Activated CD8-positive, alpha-beta memory T cell treated with anti-CD3 and anti-CD28 coated beads, Interleukin-2, amount 50 U/mL, for 48 hours (primary cell): ENCODE results near the gene LMNTD2.
A peak's percentile ranks its signal among the peaks of the same experiment; 100 is the strongest.
"Not testable (repeated sequence)": the region's sequence is repeated elsewhere in the genome, so short reads cannot be mapped to it uniquely, and the experiment has no call there.

ENCODE experiments used
- DNase-seq: peaks from one replicate; pipeline ENCODE4 v3.0.0-alpha.2; 2020

The LMNTD2 gene

DNA sequence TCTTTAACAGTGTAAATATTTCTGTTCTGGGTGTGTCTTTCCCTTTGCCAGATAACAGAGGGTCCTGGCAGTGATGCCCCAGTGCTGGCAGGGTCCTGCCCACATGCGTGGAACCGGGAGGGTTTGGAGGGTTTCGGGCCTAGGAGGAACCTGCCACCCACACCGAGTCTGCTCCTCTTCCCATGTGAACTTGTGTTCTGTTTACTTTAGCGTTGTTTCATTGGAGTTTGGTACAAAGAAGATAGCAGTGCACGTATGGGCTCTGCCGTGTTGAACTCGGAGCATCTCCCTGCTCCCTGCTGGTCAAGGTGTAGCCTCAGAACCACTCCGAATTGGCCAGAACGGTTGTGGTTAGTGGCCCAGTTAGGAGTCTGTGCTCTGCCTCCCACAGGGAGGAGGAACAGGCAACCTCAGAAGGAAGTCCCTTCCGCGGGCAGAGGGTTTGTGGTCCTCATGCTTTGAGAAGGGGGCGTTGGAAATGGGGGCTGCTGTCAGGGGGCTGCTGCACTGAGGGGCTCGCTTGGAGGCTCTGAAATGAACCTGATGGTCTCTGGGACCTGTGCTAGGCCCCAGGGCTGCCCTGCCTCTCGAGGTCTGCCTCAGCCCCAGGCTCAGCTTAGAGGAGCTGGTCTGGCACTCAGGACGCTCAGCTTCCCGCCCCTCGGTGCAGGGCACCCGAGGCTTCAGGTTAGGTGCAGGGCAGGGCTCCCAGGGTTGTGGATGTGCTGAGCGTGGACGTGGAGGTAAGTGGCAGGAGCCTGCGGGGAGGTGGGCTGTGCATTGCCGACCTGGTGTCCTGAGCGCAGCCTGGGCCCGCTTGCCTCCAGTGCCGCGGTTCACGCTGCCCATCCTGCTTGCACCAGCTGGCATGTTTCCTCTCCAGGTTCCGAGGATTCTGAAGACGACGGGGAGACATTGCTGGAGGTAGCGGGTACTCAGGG is 26.1 kb upstream of the LMNTD2 start:
- no peak for DNase-seq

DNA sequence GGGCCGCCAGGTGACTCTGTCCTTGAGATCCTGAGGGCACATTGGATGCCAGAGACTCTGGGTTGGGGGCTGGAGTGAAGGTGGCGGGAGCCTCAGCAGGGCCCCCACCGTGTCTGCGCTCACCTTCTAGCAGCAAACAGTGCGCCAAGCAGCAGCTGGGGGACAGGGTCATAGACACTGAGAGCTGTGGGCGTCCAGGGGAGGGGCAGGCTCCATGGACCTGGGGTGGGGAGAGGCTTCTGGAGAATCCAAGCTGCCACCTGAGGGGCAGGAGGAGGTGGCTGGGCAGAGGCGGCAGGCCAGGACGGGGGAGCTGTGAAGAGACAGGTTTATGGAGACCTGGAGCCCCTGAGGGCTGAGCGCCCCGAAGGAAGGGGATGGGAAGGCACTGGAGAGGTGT is 23.7 kb upstream of the LMNTD2 start:
- no peak for DNase-seq

DNA sequence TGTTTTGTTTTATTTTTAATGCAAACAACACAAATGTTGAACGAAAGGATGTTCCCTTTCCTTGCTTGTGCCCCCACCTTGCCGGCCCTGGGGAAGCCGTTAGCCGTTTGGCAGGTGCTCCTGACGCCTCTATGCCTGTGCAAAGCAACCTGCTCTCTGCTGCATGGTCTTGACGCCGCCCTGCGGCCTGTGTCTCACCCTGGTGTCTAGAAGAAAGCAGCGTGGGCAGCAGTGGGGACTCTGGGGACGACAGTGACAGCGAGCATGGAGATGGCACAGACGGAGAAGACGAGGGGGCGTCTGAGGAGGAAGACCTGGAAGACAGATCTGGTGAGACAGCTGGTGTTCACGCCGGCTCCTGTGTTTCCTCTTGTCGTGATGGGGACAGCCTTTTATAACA is 21.2 kb upstream of the LMNTD2 start:
- no peak for DNase-seq

DNA sequence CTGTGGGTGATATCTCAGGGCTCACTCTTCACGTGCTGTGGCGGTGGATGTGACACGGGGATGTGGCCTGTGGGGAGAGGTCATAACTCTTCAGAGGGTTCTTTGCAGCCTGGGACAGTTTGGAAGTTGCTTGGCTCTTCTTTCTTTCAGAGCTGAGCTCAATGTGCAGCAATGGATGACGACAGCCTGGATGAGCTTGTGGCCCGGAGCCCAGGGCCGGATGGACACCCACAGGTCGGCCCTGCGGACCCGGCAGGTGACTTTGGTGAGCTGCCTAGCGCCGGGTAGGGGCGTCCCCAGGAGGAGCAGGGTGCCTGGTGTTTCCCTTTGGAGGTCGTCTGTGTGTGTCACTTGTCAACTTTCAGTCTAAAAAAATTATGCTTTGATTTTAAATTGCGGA is 20.8 kb upstream of the LMNTD2 start:
- no peak for DNase-seq

DNA sequence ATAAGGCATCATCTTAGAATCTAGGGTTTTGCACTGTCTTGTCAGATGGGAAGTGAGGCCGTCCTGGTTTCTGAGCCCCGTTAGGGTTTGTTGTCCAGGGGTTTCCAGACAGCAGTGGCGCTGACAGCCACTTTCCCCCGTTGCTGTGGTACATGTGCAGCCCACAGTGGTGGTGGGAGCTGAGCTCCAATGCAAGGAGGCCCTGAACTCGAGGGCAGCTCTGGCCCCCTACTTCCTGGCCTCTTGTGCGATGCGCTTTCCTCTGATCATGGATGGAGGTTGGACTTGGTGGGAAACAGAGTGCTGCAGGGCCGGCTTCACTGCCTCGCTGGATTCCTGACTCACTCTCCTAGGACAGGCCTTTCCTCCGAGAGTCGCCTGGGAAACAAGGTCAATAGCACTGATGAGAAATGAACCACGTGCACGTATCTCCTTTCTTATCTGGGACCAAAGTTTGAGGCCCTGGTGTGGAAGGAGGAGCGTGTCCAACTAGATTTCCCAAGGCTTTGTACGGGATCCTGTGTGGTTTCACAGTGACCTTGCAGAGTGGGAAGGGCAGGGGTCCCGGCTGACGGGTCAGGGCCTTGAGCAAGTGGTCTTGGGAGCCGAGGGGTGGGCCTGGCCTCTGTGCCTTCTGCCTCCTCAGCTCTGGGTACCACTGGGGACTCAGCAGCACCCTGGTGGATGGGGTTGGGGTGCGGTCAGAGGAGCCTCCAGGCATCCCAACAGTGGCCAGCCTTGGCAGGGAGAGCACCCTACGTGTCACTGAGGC is 19.5 kb upstream of the LMNTD2 start:
- no peak for DNase-seq

DNA sequence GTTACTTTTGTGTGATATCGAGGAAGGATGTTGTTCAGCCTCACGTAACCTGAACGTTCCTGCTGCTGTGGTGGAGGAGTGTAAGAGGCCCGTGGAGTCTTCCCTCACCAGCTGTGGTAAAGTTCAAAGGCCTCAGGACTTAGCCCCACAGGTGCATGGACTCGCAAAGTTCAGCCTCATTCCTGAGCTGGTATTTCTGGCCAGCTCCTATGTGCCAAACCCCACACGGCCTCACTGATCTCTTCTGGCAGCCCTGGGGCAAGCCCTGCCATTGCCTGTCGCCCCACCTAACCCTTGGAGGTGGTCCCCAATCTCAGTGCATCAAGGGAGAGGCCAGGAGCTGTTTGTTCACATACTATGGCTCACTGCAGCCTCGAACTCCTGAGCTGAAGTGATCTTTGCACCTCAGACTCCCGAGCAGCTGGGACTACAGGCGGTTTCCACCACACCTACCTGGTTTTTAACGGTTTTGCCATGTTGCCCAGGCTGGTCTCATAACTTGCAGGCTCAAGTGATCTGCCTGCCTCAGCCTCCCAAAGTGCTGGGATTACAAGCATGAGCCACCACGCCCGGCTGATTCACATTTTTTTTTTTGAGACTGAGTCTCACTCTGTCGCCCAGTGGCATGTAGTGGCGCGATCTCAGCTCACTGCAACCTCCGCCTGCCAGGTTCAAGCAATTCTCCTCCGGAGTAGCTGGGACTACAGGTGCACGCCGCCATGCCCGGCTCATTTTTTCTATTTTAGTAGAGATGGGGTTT is 17.9 kb upstream of the LMNTD2 start:
- DNase-seq, result no peak

DNA sequence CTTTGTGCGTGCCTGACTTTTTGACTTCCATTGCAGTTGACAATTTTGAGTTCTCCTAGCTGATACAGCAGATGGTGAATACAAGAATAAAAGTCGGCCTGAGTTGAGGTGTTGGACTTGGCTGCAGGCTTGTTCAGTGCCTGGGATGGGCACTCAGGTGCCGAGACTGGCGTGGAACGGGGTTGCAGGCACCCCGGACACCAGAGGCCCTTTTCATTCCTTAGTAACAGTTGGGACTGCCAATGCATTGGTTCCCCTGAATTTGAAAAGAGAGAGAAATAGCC is 17.0 kb upstream of the LMNTD2 start:
- no peak for DNase-seq

DNA sequence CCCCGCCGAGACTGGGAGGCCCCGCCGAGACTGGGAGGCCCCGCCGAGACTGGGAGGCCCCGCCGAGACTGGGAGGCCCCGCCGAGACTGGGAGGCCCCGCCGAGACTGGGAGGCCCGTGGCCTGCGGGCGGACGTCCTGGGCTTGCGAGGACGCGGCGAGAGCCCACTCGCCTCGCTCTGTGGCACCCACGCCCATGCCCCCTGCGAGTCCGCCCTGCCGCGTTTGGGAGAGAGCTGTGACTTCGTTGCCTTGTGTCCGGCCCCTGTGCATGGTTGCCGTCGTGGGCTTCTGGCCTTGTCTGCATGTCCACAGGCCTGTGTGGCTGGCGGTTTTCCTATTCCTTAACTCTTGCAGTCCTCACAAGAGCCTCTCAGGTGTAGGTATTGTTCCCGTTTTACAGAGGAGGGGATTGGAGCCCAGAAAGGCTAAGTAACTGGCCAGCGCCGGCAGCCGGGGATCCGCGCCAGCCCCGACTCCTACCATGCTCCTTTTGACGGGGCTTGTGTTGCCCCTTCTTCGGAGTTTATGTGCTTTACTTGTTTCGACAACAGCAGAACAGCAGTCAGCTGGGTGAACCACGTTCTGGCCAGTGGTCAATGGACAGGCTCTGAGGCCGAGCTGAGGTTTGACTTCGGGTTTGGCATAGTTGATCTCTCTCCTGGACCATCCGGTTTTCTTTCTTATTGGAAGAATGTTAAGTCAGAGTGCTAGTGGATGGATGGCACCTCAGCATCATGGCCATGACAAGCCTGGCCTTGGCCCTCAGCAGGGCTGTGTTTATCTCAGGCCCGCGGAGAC is 16.5 kb upstream of the LMNTD2 start:
- no peak for DNase-seq

DNA sequence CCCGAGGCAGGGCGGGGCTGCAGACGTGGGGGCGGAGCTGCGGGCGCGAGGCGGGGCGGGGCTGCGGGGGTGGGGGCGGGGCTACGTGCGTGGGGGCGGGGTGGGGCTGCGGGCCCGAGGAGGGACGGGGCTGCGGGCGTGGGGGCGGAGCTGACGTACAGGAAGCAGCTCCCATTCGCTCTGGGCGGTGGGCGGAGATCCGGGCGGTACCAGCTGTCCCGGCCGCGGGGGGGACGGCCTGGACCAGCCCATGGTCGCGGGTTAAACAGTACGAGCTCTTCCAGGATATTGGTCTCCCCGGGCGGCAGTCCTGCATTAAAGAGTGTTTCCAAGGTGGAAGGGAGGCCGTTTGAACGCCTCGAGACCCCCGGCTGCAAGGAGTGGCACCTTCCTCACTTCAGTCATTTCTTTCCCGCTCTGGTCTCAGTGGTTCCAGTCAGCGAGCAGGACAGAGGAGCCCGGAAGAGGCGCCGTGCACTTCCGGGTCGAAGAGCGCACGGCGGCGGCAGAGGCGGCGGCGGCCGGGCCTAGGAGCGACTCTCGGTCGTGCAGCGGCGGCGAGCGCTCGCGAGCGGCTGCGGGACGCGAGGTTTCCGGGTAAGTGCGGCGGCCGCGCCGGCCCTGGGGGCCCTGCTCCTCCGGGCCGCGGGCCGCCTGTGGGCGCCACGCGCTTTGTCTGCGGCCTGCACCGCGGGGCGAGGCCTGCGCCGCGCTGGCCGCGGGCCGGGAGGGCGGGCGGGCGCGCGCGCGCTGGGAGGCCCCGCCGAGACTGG is 15.6 kb upstream of the LMNTD2 start, which contains the start of gene PHRF1:
Gene PHRF1, plus strand, starts transcription at position 475 of the 773 bp plus-strand sequence. CDS start 5,043 bp downstream, outside the sequence.
- DNase-seq, result peak; percentile 97

DNA sequence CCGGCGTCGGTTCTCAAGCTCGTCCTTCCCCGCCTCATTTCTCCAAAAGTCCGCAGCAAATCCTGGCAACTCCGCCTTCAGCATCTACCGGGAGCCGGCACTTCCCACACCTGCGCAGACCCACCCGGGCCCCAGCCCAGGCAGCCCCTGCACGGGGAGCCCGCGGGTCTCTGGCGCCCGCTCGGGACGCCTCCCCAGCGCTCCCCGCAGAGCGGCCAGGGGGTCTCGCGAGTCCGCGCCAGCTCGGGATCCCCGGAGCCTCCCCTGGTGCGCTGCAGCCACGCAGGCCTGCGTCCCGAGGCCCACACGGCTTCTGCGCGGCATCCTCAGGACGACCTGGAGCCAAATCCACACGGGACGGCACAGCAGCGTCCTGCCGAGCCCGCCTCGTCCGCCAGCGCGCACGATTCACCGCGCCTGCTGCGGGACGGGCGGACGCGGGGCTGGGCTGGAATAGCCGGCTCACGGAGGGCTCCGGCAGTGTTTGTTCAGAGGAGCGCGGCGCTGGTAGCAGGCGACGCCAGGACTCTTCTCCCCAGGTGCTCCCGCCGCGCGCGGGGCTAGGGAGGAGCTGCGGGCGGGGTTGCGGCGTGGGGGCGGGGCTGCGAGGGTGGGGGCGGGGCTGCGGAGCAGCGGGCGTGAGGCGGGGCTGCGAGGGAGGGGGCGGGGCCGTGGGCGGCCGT is 14.9 kb upstream of the LMNTD2 start:
- no peak for DNase-seq

DNA sequence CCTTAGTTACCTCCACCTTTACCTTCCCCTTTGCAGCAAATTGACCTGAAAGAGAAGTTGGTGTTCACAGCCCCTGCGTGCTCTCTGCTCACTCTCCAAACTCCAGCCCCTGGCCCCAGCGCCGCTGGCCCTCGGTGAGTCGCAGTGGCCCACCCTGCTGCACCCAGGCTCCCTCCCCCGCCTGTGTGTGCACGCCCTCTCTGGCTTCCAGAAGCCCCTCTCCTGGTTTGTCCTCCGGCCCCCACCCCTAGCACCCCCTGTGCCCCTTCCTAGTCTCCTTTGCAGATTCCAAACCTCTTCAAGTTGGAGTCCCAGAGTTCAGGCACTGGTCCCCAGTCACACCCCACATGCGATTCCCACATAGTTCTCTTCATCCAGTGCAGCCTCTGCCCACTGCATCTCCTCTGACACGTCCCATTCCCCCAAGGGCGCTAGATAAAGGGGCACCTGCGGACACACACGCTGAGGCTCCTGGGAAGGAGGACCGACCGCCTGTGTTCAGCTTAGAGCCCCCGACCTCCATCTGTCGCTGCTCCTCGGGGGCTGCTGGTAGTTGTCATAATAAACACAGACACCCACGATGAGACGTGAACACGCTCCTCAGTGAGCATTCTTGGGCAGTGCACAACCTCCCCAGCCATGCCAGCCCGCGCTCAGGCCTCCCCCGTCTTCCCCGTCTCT is 14.2 kb upstream of the LMNTD2 start:
- no peak for DNase-seq

DNA sequence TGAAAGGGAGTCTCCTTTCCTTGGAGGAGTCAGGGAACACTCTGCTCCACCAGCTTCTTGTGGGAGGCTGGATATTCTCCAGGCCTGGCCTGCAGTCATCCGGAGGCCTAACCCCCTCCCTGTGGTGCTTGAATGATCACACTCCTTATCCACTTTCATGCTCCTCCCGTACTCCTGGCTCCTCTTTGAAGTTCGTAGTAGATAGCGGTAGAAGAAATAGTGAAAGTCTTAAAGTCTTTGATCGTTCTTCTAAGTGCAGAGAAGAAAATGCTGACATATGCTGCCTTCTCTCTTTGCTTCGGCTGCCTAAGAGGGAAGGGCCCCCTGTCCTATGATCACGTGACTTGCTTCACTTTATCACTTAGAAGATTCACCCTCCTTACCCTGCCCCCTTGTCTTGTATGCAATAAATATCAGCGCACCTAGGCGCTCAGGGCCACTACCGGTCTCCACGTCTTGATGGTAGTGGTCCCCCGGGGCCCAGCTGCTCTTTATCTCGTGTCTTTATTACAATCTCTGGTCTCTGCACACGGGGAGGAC is 13.6 kb upstream of the LMNTD2 start:
- not testable (repeated sequence) for DNase-seq

DNA sequence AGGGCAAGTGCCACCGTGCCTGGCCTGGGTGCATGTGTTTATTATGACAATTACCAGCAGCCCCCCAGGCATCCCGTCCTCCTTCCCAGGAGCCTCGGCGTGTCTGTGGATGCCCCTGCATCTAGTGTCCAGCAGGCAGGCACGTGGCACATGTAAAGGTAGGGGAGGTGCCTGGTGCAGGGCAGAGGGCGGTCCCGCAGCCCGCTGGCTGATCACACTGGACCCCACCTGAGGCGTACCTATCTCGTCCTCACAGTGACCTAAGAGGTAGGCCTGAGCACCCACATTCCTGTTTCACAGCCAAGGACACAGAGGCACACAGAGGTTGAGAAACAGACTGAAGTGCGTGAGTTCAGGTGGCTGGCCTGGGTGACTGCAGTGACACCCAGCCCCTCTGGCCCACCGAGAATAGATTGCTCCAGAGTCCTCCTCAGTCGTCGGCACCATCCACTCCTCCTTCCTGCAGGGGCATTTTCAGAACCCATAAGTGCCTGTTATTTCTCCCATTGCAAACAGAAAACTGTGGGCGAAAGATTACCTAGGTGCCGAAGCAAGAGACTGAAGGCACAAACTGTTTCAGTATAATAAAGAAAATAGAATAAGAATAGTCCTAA is 12.7 kb upstream of the LMNTD2 start:
- DNase-seq, result no peak

DNA sequence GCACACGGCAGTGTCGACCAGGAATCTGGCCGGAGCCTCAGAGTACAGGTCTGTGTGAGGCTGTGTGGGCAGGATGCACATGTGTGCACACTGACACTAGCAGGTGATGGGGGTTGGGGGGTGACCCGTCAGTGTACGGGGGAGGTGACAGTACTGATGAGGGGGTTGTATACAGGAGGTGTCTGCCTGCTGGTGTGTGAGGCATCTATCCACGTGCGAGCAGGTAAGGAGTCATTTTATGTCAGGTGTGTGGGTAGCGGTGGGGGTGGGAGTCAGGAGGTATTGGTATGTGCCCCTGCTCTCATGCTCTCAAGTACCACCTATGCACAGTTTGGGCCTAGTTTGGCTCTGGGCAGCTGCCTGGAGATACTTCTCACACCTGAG is 11.3 kb upstream of the LMNTD2 start:
- DNase-seq, result no peak

DNA sequence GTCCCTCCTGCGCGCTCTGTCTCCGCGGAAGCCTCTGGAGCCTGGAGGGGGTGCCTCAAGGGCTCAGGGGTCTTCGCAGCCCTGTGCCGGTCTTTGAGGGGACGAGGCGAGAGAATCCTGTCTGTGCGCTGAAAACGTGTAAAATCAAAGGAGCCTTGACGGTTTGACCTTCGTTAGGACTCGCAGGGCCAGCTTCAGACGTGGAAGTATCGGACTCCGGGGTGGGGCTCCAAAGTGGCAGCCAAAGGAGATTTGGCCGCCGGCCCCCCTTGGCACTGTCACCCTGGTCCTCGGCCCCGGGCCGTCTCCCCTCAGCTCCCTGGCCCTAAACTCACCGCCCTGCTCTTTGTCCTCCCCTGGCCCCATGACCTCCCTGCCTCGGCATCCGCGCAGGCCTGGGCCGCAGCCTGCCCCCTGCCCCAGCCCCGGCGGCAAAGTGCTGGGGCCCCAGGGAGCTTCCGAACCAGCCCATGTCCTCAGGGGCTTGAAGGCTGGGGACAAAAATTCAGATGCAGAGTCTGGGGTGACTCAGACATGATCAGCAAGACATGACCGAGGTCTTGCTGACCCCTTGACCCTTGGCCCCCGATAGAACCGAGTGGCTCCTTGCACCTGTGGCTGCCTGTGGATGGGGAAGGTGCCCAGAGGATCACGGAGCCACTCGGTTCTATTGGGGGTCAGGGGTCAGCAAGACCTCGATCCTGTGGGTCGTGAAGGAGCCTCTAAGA is 8.8 kb upstream of the LMNTD2 start:
- DNase-seq, result no peak

DNA sequence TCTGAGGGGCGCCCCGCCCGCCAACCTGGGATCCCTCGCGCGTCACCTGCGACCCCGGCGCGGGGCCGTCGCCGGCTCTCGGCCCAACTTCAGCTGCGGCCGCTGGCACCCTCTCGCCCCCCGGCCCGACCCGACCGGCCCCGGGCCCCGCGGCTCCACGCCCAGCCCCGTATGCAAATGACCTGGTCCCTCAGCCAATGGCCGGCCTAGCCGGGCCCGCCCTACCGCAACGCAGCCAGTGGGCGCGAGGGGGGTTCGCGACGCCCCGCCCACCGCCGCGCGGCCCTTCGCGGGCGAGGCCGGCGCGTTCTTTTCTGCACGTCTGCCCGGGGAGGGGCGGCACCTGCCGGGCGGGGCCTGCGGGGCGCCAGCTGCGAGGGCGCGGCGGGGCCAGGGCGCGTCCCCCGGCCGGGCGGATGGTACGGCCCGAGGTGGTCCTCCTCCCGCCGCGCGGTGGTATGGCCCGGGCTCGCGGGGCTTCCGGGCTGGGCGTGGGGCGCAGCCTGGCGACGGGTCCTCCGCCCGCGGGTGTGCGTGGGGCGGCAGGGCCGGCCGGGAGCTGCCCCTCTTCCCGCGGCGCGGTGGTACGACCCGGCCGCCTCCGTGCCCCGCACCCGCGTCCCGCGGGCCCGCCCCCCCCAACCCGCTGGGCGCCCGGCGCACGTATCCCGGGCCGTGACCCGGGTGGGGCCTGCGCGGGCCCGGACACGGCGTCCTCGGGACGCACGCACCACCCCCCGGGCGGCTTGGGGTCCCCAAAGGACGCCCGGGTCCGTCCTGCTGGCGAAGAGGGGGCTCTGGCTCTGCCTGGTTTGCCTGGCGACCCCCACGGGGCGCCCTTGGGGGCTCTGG is 8.0 kb upstream of the LMNTD2 start:
- DNase-seq, result peak; percentile 97

DNA sequence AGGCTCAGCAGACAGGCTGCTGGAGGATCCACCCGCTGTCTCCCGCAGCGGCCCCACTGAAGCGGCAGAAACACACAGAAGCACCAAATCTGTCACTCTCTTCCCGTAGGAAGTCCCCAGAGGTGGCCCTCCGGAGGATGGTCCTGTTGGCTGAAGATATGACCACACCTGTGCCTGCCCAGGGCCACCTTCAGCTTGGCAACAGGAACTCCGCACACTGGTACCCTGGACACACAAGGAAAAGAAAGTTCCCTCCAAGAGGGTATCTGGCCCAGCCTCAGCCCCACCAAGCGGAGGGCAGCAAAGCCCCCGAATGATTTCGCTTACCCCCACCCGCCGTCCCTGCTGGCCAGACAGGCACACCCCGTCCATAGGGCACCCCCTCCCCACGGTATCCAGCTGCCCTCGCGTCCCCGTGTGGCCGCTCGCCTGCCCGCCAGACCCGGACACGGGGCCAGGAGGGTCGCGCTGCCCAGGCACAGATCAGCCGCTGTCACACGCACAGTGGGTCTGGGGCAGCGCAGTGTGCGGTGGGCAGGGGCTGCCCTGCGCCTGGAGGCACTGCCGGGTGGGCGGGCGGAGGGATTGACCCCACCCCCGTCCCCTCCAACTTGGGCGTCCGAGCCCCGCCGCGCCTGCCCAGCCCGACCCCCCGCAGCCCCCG is 7.2 kb upstream of the LMNTD2 start:
- no peak for DNase-seq
